GM19463 (cell line): Measurements from ENCODE around the gene SRL.
"Not testable (repeated sequence)": the region's sequence is repeated elsewhere in the genome, so short reads cannot be mapped to it uniquely, and the experiment has no call there.

Experiments used
- ATAC-seq: cut with Tn5 transposase; IDR thresholded peaks from one replicate; pipeline ENCODE4 v1.9.1; 2021; ENCODE audit warnings: mild to moderate bottlenecking, moderate library complexity; ENCODE audit not compliant: unreplicated experiment

The SRL gene

DNA sequence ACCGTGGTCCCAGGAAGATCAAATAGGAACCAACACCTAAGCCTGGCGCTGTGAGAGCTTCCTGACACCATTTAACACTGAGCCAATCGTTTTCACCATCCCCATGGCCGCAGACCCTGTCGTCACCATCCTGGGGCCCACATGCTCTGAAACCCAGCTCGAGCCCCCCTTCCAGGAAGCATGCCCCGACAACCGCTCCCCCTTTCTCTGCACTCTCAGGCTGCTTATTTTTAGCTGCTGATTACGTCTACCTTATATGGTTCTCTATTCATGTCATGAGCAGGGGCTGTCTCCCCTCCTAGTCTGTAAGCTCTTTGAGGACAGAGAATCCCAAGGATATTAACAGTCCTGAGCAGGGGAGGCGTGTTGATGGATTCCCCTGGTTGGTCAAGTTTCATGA lies 10.5 kb downstream of the SRL start:
- no peak for ATAC-seq

DNA sequence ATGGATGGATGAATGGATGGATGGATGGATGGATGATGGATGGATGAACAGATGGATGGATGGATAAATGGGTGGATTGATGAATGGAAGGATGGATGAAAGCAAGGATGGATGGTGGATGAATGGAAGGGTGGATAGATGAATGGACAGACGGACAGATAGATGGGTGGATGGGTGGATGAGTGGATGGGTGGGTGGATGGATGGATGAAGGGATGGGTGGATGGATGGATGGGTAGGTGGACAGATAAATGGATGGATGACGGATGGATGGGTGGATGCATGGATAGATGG lies 14.9 kb downstream of the SRL start:
- no peak for ATAC-seq

DNA sequence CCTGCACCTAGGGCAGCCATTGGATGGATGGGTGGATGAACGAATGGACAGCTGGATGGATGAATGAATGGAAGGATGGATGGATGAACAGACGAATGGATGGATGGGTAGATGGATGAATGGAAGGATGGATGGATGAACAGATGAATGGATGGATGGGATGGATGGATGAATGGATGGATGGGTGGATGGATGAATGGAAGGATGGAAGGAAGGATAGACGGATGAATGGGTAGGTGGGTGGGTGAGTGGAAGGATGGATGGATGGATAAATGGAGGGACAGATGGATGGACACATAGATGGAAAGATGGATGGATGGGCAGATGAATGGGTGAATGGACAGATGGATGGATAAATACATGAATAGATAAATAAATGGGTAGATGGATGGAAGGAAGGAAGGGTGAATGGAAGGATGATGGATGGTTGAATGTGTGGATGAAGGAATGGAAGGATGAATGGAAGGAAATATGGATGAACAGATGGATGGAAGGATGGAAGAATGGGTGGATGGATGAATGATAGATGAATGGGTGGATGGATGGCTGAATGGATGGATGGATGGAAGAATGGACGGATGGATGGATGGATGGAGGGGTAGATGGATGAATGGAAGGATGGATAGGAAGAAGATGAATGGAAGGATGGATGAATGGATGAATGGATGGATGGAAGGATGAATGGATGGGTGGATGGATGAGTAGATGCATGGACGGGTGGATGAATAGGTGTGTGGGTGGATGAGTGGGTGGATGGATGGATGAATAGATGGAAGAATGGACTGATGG lies 15.4 kb downstream of the SRL start:
- no peak for ATAC-seq

DNA sequence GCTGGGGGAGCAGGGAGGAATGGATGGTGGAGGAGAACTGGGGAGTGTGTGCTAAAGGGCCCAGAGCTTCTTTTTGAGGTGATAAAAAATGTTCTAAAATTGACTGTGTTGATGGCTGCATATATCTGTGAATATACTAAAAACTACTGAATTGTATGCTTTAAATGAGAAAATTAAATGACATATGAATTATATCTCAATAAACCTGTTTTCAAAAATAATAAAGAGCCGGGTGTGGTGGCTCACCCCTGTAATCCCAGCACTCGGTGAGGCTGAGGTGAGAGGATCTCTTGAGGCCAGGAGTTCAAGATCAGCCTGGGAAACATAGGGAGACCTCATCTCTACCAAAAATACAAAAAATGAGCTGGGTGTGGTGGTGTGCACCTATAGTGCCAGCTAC lies 16.8 kb downstream of the SRL start:
- ATAC-seq = no peak

DNA sequence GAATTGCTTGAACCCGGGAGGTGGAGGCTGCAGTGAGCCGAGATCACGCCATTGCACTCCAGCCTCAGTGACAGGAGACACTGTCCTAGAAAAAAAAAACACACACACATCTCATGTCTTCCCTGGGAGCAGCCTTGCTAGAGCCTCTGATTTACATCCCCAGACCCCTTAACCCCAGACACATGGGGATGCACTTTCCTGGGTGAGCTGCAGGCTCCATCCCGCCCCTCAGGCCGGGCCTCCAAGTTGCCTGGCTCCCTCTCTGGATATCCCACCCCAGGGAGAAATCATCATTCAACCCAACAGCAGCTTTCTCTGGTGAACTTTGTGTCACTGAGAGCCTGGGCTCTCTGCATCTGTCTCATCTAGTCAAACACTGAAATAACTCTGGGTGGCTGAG lies 21.5 kb downstream of the SRL start:
- no peak for ATAC-seq

DNA sequence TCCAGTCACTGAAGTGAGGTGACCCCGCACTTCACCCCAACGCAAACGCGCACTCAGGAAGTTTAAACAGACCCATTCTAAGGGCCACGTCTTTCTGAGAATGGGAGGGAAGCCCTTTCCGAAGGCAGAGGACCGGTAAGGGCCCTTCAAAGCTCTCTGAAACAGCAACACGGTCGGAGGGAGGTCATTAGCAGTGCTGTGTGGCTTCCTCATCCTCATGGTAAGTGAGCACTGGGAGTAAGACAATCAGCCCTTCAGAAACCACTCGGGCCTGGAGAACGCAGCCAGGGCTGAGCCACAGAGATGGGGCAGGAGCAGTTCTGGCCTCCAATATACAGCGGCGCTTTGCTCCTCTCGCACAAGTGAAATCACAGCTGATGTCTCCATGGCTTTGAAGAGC lies 23.7 kb downstream of the SRL start:
- no peak for ATAC-seq

DNA sequence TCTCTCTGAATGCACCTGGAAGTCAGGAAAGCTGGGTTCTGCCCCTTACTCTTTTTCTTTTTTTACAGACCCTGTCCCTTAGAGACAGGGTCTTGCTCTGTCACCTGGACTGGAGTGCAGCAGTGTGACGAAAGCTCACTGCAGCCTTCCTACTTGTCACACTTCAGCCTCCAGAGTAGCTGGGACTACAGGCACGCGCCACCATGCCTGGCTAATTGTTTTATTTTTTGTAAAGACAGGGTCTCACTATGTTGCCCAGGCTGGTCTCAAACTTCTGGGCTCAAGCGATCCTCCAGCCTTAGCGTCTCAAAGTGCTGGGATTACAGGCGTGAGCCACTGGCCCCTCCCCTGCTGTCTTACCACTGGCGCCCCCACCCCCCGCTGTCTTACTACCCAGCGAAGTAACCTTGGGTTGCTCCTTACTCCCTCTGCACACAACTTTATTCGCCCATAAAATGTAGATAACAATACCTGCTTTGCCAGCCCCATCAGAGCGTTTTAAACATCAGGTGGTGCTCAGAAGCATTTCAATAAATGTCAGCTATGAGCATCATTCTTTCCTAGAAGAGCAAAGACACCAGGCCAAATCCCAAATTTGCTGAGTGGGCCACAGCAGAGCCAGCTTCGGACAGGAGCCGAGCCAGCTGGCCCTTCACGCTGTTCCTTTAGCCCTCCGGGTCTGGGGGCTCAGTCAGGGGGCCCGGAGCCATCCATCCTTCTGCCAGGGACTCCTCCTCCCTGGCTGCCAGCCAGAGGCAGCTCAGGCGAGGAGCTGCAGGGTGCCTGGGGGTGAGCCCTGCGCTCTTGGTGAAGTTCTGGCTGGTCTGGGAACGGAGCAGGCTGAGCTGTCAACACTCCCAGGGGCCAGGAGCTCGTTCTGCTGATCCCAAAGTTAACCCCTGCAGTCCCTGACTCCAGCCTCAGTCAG lies 24.4 kb downstream of the SRL start:
- no peak for ATAC-seq

DNA sequence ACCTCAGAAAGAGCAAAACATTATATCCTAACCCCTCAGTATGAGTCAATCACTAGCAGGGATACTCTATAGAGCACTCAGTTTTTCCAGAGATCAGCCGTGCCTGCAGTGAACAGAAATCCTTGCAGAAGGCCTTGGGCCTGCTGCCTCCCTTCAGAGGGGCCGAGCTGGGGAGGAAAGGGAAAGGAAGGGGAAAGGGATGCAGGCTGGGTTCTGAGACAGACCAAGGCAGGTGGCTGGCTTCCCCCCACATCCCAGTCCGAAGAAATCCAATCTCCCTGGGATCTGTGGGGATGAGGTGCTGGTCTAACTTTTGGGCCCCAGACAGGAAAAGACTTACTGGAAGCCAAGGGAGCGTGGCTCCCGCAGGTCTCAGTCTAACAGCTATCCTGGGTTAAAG lies 25.3 kb downstream of the SRL start:
- ATAC-seq = no peak

DNA sequence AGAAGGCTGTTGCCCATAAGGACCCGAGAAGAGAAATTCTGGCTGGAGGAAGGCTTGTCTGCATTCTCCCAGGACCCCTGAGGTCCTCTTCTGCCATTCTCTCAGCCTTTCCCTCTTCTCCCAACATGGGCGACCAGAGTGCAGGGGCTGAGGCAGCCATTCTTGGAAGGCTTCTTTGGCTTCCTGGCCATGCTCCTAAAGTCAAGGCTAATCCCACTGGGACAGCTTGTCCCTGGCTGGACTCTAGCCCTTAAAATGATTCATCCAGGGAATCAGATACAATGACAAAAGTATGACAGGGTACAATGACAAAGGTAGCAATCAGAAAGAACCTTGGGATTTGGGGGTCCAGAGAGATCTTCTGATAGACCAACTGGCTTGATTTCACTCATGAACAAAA lies 26.8 kb downstream of the SRL start:
- ATAC-seq = no peak

DNA sequence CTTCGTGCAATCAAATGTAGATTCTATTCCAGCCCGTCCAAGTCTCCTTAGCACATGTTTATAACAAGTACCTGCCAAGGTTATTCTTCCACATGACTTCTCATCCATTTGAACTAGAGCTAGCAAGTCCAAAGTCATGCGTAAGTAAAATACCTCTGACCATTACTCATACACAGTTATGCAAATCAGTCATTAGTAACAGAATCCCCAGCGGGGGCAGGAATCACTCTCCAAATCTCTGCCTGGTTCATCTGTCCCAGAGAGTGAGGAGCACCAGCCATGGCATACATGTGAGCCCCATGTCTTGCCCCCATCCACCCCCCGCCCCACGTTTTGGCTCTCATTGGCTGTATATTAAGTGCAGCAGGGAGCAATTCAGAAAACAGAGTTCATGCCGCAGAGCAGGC lies 27.7 kb downstream of the SRL start:
- ATAC-seq = no peak

DNA sequence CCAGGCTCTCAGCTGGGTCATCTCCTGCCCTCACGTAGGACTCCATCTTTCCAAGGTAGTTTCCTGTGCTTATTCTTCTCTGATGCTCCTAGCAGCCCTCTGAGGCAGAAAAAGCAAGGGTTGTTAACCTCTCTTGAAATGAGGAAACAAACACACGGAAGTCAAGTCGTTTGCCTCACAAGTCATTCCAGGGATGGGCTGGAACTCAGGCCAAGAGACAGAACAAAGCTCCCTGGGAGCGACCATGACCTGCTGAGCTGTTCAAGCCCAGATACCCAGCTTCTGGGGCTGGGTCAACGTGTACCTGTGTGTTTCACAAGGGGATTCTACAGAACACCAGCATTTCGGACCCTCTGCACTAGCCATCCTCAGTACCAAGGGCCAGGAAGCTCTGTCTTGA lies 28.1 kb downstream of the SRL start:
- ATAC-seq = no peak

DNA sequence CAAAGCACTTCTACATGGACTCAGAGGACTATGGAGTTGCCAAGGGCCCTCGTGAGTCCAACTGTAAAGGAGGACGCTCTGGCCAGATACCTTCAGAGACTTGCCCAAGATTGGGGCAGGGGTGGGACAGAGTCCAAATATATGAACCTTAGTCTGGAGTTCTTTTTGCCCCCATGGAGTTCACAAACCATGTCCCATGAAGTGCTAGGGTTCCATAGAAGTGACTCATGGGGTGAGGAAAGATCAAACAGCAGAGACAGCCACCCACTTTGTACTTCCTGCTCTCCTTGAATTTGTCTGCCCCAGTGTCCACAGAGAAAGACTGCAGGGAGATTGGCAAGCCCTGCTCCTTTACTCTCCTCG lies 29.0 kb downstream of the SRL start:
- ATAC-seq = no peak

DNA sequence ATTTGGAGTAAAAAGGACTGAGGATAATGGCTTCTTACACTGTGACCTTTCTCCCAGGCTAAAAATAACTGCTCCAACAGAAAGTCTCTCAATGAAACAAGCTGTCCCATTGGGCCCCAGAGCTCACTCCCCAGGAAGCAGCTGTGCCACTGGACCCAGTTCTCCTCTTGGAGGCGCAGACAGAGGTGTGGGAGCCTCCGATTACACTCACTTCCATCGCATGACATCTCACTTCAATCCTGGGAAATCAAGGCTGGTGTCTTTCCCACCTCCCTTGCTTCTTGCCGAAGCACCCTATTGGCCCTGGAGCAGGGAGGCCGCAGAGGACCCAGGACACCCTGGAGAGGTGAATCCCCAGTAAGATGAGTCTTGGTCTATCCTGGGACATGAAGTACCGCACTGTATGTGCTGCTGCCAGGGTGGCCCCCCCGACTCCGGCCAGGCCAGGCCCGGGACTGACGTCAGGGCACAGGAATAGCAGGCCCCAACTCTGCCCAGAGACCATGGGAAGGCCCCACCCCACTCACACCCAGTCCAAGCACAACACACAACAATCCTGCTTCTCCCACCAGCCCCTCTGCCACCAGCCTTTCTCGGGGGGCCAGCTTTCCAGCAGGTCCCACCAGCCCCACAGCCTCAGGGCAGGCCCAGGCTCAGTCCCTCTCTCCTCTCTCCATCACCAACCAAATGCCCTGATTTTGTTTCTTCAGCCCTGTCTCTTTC lies 29.5 kb downstream of the SRL start:
- ATAC-seq = no peak

DNA sequence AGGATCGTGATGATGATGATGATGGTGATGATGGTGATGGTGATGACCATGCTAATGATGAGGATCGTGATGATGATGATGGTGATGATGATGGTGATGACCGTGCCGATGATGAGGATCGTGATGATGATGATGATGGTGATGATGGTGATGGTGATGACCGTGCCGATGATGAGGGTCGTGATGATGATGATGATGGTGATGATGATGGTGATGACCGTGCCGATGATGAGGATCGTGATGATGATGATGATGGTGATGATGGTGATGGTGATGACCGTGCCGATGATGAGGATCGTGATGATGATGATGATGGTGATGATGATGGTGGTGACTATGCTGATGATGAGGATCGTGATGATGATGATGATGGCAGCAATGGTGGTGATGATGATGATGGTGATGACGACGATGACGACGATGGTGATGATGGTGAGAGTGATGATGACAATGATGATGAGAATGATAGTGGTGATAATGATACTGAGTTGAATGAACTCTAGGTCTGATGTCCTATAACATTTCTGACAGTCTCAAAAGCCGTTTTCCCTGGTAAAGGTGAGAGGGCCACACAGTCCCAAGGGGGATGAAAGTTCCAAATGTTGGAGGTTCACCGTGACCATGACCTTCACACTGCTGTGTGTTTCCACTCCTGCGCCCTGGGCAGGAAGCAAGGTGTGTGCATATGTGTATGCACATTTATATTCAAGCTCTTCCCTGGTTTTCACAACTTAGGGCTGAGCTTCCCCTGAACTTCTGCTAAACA lies 30.3 kb downstream of the SRL start:
- ATAC-seq = not testable (repeated sequence)

DNA sequence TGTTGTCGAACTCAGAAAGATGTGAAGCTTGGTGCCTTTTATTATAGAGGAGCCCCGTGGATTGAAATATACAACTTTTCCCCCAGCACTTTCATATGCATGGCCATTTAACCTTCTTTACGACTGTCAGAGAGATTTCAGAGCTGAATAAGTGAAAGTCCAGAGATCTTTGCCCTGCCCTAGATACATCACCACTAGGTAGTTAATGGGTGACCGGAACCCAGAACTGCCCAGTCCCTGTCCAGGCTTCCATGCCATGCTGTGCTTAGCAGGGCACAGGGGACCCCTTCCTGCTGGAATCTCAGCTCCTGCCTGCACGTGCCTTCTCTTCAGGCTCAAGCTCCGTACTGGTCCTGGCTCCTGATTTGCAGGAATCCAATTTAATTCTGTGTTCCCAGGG lies 32.2 kb downstream of the SRL start:
- ATAC-seq = no peak

DNA sequence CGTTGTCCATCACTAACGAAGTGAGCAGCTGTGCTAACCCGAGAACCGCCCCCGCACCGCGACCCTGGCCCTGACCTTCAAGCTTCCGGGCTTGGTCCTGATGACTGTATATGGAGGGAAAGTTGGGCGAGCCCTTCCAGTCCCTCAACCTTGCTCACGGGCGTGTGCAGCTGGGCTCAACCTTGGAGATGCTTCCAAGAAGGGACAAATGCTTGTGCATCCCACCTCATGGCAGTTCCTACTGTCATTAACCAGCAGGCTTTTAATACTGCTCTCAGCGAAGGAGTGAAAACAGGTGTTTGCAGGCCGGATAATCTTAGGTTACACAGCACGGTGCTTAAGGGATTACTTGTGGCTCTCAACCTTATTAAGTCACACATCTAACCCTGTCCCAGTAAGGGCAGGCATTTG lies 33.5 kb downstream of the SRL start:
- ATAC-seq = no peak

DNA sequence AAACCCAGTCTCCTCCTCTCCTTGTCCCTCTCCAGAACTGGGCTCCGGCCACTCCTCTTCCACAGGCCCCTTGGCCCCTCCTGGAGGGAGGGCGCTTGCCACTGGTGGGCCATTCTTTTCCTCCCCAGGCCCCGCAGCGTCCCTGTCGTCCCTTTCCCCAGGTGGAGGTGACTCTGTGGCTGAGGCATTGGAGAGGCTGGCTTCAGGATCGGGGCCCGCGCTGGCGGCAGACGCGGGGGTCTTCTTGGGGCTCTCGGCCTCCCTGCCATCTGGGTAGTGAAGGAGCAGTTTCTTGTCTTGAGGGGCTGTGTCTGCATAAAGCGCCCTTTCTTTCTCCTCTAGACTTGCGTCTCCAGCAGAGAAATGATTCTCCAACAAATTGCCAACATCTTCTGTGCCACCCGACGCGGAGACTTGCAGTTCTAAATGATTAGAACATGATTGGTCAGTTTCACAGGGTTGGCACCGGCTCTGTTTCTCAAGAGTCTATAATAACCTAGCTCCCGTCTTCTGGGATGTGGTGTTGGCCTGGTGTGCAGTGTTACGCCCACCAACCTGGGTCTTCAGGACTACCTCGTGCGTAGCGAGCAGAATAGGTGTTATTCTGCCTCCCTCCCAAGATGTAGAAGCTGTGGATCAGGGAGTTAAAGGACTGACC lies 34.1 kb downstream of the SRL start:
- ATAC-seq = no peak

DNA sequence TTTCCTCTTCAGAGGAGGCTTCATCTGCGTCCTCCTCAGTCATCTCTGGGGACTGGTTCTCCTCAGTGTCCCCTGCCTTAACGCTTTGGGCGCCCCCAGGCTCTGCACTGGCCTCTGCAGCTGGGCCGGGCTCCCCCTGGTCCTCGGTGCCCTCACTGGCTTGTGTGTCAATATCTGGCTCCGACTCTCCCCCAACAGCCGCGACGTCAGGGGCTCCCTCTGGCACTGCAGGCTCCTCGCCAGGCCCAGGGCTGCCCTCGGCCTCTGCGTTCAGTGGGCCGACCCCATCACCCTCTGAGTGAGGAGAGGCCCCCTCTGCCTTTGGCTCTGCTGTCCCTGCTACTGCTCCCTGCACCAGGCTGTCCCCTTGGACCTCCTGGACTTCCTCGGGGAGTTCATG lies 34.7 kb downstream of the SRL start:
- ATAC-seq = no peak

DNA sequence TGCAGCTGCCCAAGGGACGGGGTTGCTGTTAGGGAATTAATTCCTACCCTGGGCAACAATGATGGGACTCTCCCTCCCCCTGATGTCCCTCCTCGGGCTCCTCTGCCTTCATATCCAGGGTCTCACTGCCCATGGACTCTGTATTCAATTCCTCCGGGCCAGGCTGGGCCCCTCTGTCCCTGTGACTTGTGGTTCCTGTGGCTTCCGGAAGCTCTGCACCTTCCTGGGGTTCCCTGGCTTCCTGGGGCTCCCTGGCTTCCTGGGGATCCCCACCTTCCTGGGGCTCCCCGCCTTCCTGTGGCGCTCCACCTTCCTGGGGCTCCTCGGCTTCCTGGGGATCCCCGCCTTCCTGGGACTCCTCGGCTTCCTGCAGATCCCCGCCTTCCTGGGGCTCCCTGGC lies 35.2 kb downstream of the SRL start:
- no peak for ATAC-seq

DNA sequence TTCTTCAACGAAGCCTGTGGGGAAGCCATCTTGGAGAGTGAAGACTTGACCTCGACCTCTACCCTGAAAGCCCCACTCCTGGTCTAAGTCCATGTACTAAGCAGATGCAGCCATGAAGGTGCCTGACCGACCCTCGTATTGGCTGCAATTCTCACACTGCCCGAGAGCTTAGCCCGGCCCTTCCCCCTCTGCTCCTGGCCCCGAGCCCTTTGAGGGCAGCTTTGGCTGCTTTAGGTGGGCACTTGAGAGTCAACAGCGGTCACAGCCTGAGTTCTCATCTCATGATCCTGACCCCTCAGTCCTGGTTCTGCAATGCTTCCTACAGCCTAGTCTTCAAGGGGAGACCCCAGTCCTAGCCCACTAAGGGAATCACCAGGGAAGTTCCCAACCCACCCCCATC lies 35.9 kb downstream of the SRL start:
- ATAC-seq = no peak

DNA sequence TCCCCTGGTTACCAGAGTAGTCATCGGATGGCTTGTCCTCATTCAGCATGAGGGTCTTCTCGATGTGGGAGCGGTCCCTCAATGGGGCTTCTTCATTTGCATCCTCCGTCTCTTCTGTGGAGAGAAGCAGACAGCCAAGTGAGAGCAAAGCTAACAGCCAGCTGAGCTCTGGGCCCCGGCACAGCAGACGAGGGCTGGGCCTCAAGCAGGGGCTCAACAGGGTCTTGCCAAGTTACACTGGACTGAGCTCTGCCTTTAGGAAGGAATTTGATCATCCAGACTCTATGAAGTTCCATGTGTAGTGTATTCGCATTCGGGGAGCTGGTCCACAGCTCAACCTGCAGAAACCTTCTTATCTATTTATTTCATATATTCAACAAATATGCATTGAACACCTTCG lies 37.4 kb downstream of the SRL start:
- no peak for ATAC-seq
